ENCODE results near the gene FGF3.
A peak's percentile ranks its signal among the peaks of the same experiment; 100 is the strongest.
"Not testable (repeated sequence)": the region's sequence is repeated elsewhere in the genome, so short reads cannot be mapped to it uniquely, and the experiment has no call there.

The FGF3 gene

DNA sequence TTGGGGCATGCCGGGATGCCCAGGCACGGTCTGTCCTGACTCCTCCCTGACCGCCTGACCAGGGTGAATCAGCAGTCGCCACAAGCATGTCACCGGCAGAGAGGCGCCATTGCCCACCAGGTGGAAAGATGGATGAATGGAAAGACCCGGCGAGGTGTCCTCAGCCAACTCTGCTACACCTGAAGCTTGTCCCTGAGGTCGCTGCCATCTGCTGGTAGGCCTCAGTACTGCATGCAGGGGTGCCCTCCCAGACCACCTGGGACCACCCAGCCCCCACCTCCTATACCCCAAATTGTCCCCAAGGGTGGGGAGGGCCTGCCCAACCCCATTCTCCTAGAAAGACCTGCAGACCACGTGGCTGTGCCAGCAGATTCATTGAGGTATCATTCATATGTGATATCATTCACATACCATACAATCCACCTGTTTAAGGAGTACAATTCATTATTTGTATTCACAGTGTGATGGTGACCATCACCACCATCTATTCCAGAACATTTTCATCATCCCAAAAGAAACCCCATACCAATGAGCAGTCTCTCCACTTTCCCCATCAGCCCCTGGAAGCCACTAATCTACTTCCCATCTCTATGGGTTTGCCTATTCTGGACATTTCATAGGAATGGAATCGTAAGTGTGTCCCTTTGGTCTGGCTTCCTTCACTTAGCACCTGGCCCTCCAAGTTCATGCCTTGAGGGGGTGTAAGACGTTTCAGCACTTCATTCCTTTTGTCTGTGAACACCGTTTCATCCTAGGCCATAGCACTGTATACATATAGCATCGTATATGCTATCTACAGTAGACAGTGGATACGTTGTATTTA, 17.5 kb downstream of the FGF3 start:
- peak; percentile 13 for DNase-seq

DNA sequence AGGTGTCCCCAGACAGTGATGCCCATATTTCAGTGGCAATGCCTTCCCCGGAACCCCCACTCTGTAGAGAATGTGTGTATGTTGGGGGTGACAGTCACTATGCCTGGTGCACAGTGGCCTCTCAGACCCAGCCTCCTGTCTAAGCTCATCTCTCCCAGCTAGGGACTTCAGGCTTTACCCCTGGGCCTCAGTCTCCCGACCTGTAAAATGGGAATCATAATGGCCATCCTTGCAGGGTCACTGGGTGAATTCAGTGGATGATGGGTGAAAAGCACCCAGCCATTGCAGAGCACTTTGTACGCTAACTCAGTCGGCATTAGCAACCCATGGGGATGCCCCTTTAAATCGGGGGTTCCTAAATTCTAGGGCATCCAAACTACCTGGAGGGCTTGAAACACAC, 18.9 kb downstream of the FGF3 start:
- DNase-seq, result no peak

DNA sequence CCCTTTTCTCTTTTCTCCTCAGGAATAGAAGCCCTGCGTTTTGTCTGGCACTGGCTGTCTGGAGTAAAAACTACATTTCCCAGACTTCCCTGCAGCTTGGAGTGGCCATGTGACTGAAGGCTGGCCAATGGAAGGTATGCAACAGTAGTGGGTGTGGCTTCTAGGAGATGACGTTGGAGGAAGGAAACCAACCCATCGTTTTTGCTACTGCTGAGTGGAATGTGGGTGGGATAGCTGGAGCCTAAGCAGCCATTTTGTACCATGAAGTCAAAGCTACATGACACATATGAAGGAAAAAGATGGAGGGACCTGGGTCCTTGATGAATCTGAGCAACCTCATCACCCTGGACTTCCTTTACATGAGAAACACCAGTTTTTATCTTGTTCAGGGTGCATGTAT, 19.6 kb downstream of the FGF3 start:
- no peak for DNase-seq

DNA sequence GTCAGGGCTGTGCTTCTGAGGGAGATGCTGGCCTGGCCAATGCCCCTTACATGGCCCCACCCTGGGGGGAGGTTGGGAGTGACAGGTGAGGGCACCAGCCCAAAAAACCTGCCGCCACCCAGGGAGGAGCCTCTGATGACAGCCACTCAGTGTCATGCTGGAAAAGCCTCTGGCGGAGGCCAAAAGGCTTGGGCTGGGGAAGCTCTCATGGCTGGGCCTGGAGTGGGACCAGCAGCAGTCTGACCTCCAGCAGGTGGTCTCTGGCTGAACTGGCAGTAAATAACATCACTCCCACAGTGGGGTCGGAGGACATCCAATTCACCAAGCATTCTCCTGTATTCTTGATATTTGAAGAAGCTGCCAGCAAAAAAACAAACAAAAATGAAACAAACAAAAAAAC, 20.1 kb downstream of the FGF3 start:
- no peak for DNase-seq

GRCh38 chr11:69797737-69798528, 21.3 kb downstream of the FGF3 start:
- no peak for DNase-seq

GRCh38 chr11:69797156-69797555, 22.1 kb downstream of the FGF3 start:
- no peak for DNase-seq

GRCh38 chr11:69796063-69796462, 23.2 kb downstream of the FGF3 start:
- DNase-seq, result no peak

GRCh38 chr11:69791276-69792180, 27.7 kb downstream of the FGF3 start:
- no peak for DNase-seq

DNA sequence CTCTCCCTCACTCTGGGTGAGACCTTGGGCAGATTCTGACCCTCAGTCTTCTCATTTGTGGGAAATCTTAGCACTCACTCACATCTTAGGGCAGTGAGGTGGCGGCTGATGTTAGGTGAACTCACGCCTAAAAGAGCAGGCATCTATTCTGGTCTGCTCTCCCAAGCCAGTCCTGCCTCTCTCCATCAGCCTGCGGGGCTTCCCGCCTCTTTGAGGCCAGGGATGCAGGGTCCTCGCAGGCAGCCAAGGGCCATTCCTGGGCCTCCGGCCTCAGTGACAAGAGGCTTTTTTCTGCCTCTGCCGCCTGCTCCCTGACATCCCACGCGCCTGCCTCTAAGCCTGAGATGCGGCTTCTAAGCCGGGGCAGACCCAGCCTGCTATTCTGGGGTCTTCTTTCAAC, 30.3 kb downstream of the FGF3 start:
- DNase-seq, result no peak

DNA sequence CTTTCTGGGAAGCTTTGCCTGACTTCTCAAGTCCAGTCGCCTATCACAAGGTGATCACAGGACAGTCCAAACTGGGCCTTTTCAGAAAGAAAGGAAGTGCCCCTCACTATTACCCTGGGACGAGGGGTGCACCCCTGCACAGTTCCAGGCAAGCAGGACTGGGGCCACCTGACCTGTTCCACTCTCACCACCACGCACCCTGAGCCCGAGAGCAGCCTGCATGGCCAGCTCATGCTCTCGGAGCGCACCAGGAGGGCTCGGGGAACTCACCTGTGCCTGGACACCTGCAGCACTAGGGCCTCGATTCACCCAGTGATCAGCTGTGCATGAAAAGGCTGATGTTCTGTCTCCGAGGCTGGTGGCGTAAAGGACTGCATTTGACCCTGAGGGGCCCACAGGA, 31.3 kb downstream of the FGF3 start:
- DNase-seq, result no peak

- no peak for DNase-seq
Measured at GRCh38 chr11:69787457-69787856, 31.8 kb downstream of the FGF3 start.

DNA sequence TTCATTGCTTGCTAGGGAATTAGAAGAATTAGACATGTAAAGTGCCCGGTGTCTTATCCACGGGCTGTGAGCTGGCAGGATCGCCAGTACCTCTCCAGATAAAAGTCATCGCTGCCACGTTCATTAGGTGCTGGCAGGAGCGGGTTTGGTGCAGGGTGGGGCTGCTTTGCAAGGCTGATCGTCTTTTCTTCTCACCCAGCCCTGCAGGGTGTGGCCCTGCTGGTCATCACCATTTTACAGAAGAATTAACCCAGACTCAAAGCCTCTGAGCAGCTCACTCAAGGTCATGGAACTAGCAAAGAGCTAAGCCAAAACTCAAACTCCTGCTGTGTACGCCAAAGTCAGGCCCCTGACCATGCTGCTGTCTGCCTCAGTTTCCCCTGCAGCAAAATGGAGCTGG, 38.0 kb downstream of the FGF3 start:
- no peak for DNase-seq

GRCh38 chr11:69778373-69778772, 40.8 kb downstream of the FGF3 start:
- DNase-seq, result no peak

DNA sequence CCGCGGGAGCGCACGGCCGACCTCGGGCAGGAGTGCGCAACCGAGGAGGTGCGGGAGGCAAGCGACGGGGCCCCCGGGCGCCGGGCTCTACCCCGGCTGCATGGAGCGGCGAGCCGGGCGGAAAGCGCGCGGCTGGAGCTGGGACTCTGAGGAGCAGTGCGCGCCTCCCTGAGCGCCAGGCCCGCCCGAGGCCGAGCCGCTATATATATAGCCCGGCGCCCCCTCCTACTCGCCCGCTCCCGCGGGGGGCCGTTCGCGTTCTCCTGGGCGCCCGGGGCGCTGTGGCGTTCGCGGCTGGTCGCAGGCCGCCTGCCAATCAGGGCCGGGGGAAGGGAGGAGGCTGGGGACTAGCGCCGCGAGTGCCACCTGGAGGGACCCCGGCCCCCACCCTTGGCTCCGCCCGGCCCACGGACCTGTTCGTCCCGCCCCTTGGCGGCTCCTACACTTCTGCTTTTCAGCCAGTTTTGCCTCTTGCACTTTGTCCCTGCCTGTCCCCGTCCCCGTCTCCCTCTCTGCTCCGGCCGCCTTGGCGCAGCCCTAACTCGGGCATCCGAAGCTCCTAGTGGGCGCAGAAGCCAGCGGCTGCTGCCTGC, 44.0 kb downstream of the FGF3 start, which contains the start of gene FGF4:
Gene FGF4, minus strand, starts transcription at position 179 of the 593 bp plus-strand sequence. CDS start 257 bp downstream, outside the sequence.
- no peak for DNase-seq

GRCh38 chr11:69774354-69775162, 44.7 kb downstream of the FGF3 start:
- DNase-seq, result no peak

GRCh38 chr11:69773626-69774353, 45.4 kb downstream of the FGF3 start:
- DNase-seq, result no peak

DNA sequence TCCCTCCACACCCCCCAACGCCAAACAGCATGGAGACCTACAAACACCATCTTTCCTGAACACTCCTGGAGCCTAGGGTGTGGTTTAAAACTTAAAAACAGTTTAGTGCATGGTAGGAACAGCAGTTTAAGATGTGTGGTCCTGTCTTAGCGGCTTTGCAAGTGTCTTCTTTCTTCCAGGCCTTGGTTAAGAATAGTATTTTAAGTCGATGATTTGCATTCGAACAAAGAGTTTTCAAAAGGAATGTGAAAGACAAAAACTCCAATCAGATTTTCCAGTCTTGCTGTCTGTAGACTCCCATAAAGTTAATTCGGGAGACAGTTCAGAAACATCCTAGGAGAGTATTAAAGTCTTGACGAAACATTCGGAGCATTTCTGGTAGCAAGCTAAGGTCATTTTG, 47.8 kb downstream of the FGF3 start:
- DNase-seq, result no peak

- no peak for DNase-seq
Measured at GRCh38 chr11:69770540-69770939, 48.7 kb downstream of the FGF3 start.

DNA sequence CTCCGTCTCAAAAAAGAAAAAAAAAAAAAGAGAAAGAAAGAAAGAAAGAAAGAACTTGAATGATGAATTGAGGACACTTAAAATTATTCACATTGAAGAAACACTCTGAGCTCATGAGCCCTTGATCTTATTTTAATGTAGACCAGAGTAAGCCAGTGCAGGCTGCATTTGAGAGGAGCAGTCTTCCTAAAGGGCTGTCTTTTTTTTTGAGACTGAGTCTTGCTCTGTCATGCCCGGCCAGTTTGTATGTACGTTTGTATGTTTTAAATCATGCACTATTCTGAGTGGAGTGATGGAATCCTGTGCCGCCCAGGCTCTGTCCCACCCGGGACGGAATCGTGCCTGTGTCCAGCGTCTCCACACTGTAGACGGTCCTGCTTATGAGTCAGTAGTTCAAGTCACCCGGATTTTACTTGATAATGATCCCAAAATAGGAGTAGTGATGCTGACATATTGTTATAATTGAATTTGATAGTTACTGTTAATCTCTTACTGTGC, 53.7 kb downstream of the FGF3 start:
- DNase-seq, result no peak

DNA sequence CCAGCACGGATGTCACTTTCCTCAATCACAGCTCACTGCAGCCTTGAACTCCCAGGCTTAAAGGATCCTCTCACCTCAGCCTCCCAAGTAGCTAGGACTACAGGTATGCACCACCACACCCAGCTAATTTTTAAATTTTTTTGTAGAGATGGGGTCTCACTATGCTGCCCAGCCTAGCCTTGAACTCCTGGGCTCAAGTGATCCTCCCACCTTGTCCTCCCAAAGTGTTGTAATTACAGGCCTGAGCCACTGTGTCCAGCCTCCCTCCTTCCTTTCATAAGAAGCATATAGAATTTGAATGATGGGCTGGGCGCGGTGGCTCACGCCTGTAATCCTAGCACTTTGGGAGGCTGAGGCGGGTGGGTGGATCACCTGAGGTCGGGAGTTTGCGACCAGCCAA, 54.3 kb downstream of the FGF3 start:
- DNase-seq, result not testable (repeated sequence)

- no peak for DNase-seq
Measured at GRCh38 chr11:69760319-69760718, 58.9 kb downstream of the FGF3 start.
